ENCODE data around the gene HHAT. TPM values are rescaled to one million over a fixed set of nuclear protein-coding genes. Genes with fewer than 3 reads are reported as not detected.

HHAT gene
- total and polyA plus RNA-seq, 9 of the 15 experiments (the other 6 are each of a cell fraction or from before 2014, with no cell fraction given) = 0.07 to 0.16 (median 0.13) TPM; not detected in 1

- TF ChIP-seq DNMT1 (IDR thresholded peaks at IDR 0.05) = no peak
- TF ChIP-seq, protein P1, sequence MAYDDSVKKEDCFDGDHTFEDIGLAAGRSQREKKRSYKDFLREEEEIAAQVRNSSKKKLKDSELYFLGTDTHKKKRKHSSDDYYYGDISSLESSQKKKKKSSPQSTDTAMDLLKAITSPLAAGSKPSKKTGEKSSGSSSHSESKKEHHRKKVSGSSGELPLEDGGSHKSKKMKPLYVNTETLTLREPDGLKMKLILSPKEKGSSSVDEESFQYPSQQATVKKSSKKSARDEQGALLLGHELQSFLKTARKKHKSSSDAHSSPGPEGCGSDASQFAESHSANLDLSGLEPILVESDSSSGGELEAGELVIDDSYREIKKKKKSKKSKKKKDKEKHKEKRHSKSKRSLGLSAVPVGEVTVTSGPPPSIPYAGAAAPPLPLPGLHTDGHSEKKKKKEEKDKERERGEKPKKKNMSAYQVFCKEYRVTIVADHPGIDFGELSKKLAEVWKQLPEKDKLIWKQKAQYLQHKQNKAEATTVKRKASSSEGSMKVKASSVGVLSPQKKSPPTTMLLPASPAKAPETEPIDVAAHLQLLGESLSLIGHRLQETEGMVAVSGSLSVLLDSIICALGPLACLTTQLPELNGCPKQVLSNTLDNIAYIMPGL (CRISPR knock-in tag; IDR thresholded peaks at IDR 0.05) = no peak
- no peak for TF ChIP-seq DPF2 (IDR thresholded peaks at IDR 0.05)
These were observed 386.4 kb downstream of the HHAT start (continued) for GRCh38 chr1:210715072-210715471.

DNA sequence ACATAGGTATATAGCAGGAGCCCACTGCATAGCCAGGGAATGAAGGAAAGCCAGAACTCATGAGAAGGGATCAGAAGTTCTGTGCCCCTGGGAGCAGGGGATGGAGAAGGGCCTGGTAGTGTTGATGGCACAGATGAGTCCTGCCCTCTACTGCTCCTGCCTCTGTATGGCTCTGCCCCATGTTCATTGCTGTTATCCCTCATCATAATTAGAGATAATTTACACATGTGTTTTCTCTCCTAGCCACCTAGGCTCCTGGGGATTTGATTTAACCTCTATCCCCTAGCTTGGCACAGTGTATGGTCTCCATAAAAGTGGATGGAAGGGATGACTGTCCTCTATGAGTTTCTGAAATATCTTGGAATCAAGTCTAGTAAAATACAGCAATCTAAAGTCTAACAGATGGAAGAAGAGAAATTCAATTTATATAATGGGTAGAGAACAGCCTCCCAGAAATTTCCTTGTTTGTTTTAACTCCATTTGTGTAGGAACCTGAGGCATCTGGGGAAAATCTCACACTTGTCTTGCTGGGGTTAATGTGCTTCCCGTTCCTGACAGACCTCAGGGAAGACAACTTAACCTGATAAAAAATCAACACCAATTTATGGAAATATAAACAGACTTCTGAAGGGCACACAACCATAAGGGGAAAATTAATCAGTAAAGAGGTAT, 393.8 kb downstream of the HHAT start:
- H2AFZ ChIP-seq (ENCODE audit: low read depth, low read length) = no peak overlapping the region
- H3K4me2 ChIP-seq (ENCODE audit: insufficient read depth, low read length) = no peak overlapping the region
- no peak for DNase-seq (ENCODE audit: extremely low read depth in 1 of 4, low spot score in 3 of 4)
- H3K4me3 ChIP-seq = no peak overlapping the region
- TF ChIP-seq ZNF12 (CRISPR knock-in tag; IDR thresholded peaks at IDR 0.05) (no peak), PHF21A (IDR thresholded peaks at IDR 0.05; ENCODE audit: borderline replicate concordance, low read depth) (no peak), FOXK1 (CRISPR knock-in tag; IDR thresholded peaks at IDR 0.05; ENCODE audit: borderline replicate concordance) (no peak), KLF6 (CRISPR knock-in tag; IDR thresholded peaks at IDR 0.05; ENCODE audit: borderline replicate concordance) (no peak), TFAM (CRISPR knock-in tag; conservative IDR thresholded peaks at IDR 0.05) (no peak), ZNF707 (CRISPR knock-in tag; conservative IDR thresholded peaks at IDR 0.05) (no peak), PCBP2 (IDR thresholded peaks at IDR 0.05; ENCODE audit: low read depth, low read length, poor library complexity, severe bottlenecking) (no peak), ZZZ3 (IDR thresholded peaks at IDR 0.05) (no peak), ZNF184 (CRISPR knock-in tag; IDR thresholded peaks at IDR 0.05) (no peak), ZNF324 (CRISPR knock-in tag; IDR thresholded peaks at IDR 0.05) (no peak), ZNF764 (CRISPR knock-in tag; IDR thresholded peaks at IDR 0.05; ENCODE audit: low read depth) (no peak), POLR2B (IDR thresholded peaks at IDR 0.05; ENCODE audit: low read depth, partially characterized antibody) (no peak), HNRNPL (IDR thresholded peaks at IDR 0.05; ENCODE audit: low read depth, low read length) (no peak), TEAD1 (CRISPR knock-in tag; IDR thresholded peaks at IDR 0.05) (no peak)
- H3K9me3 ChIP-seq (replicated peaks; ENCODE audit: control insufficient read depth, insufficient read depth, low read depth, low read length) = no peaks in the 10 kb centered on the region
- no peaks in the 10 kb centered on the region for H3K27me3 ChIP-seq (ENCODE audit: control insufficient read depth in 2 of 2, insufficient read depth in 2 of 2, low read length in 2 of 2)
- no peaks in the 10 kb centered on the region for H3K36me3 ChIP-seq (ENCODE audit: control insufficient read depth, insufficient read depth, low read length)
- intact Hi-C loops (cut with micrococcal nuclease) (no loop called here), in situ Hi-C loops (cut with MboI) (no loop called here)
- CTCF ChIA-PET (ENCODE audit: low intra/inter-chr PET ratio) = no interaction called here
- 0% methylated on average over 1 of the region's 1 CpG for WGBS (ENCODE audit: insufficient coverage, low coverage, missing lambda C conversion rate)
- H3K4me1 ChIP-seq (replicated peaks in 1 of 2; ENCODE audit: control insufficient read depth in 2 of 2, insufficient read depth in 2 of 2, low read length in 2 of 2) = no peaks in the 10 kb centered on the region
- H3K9me1 ChIP-seq (ENCODE audit: control insufficient read depth, insufficient read depth, low read length) = no peaks in the 10 kb centered on the region
- no peak for FAIRE-seq
- no peak for ATAC-seq
- peaks cover 3% of the 10 kb centered on the region; the same call in 1 of the 2 replicates for H4K20me1 ChIP-seq (replicated peaks; ENCODE audit: control insufficient read depth, insufficient read depth, low read length)
- POLR2A ChIA-PET = no interaction called here
- BruUV-seq (replicated peaks) = no TSS peak
- H3K27ac ChIP-seq (ENCODE audit: extremely low read depth, low read depth, low read length) = no peak overlapping the region
- no peaks in the 10 kb centered on the region for H3K79me2 ChIP-seq (ENCODE audit: control insufficient read depth, insufficient read depth, low read length)
- no peak overlapping the region for H3K9ac ChIP-seq (ENCODE audit: insufficient read depth in 1 of 2, low read depth in 2 of 2, low read length in 2 of 2)
